Endothelial cell of umbilical vein (primary cell): ENCODE data around the gene PIRT. TPM values are rescaled to one million over a fixed set of nuclear protein-coding genes. Genes with fewer than 3 reads are reported as not detected.

Experiments
- BruUV-seq: library from RNA; stranded (reverse); fragments of 400-500 nt; replicated peaks from 2 replicates; lab custom pipeline; 2021; lab: Mats Ljungman, UMichigan
- CTCF ChIA-PET: fragments of 300-600, 350-600 bp; sonication (Branson Sonifier 250); formaldehyde crosslinking; loops from one replicate; lab custom pipeline; 2021; ENCODE audit warnings: antibody characterized with exemption, inconsistent platforms; lab: Charles Lee
- POLR2A ChIA-PET: fragments of 300-600, 350-600 bp; sonication (Branson Sonifier 250); formaldehyde crosslinking; loops from one replicate; lab custom pipeline; 2021; ENCODE audit warnings: antibody characterized with exemption, inconsistent platforms; lab: Charles Lee
- DNase-seq: peaks from one replicate; pipeline ENCODE4 v3.0.0-alpha.2; 2011; ENCODE audit warnings: low read depth, low spot score
- FAIRE-seq: peaks from 2 replicates; lab custom pipeline; 2011; peaks lifted over from hg19 to GRCh38; lab: Jason Lieb, UNC
- H2AFZ ChIP-seq: 2 replicates; pipeline ENCODE4 v1.6.0; 2012; ENCODE audit warnings: low read depth, low read length, control low read depth, inconsistent platforms
- H3K27ac ChIP-seq: 2 replicates; pipeline ENCODE4 v1.5.1; 2011; ENCODE audit warnings: low read depth, mild to moderate bottlenecking, control low read depth, low read length, moderate library complexity; ENCODE audit not compliant: insufficient read depth
- H3K27me3 ChIP-seq, 2 experiments: 2 replicates each; pipeline versions ENCODE4 v1.6.0 to v1.6.1; 2011; ENCODE audit warnings: low read length in 2 of 2, mixed read lengths in 1 of 2; ENCODE audit not compliant: control insufficient read depth in 2 of 2, insufficient read depth in 2 of 2
- H3K36me3 ChIP-seq, 2 experiments: 2 replicates in 1 of 2; 3 replicates in 1 of 2; pipeline ENCODE4 v1.5.1; 2011; ENCODE audit warnings: low read length in 2 of 2, mild to moderate bottlenecking in 1 of 2, moderate library complexity in 1 of 2; ENCODE audit not compliant: control insufficient read depth in 2 of 2, insufficient read depth in 2 of 2; ENCODE audit errors: extremely low read depth in 1 of 2
- H3K4me1 ChIP-seq: 3 replicates; pipeline ENCODE4 v1.5.1; 2011; ENCODE audit warnings: mild to moderate bottlenecking, low read length; ENCODE audit not compliant: control insufficient read depth, insufficient read depth; ENCODE audit errors: extremely low read depth
- H3K4me2 ChIP-seq: 2 replicates; pipeline ENCODE4 v1.6.1; 2011; ENCODE audit warnings: low read length, control low read depth, mixed read lengths; ENCODE audit not compliant: insufficient read depth
- H3K4me3 ChIP-seq, 3 experiments: fragments of 200-600 bp in 1 of 3; sonication (generic), shearing (Covaris generic) in 1 of 3; replicated peaks in 1 of 3; 2 replicates each; pipeline ENCODE4 v1.5.1; 2011 to 2016; ENCODE audit warnings: control low read depth in 3 of 3, low read length in 3 of 3, mild to moderate bottlenecking in 2 of 3, inconsistent platforms in 1 of 3, low read depth in 1 of 3, moderate library complexity in 1 of 3; ENCODE audit not compliant: insufficient read depth in 1 of 3
- H3K79me2 ChIP-seq: 2 replicates; pipeline ENCODE4 v1.6.0; 2012; ENCODE audit warnings: low read length, inconsistent platforms; ENCODE audit not compliant: control insufficient read depth, insufficient read depth
- H3K9ac ChIP-seq: replicated peaks from 2 replicates; pipeline ENCODE3; 2011; ENCODE audit warnings: low read length, control low read depth; ENCODE audit not compliant: insufficient read depth; ENCODE audit errors: extremely low read depth
- H3K9me1 ChIP-seq: replicated peaks from 3 replicates; pipeline ENCODE4 v1.6.0; 2011; ENCODE audit warnings: mild to moderate bottlenecking, low read length; ENCODE audit not compliant: control insufficient read depth, insufficient read depth; ENCODE audit errors: extremely low read depth
- H3K9me3 ChIP-seq: replicated peaks from 2 replicates; pipeline ENCODE4 v1.5.1; 2012; ENCODE audit warnings: low read length, inconsistent platforms; ENCODE audit not compliant: control insufficient read depth, insufficient read depth
- H4K20me1 ChIP-seq: replicated peaks from 2 replicates; pipeline ENCODE3; 2011; ENCODE audit warnings: mild to moderate bottlenecking, low read length; ENCODE audit not compliant: control insufficient read depth, insufficient read depth; ENCODE audit errors: extremely low read depth
- CTCF ChIP-seq, 2 donors: IDR thresholded peaks; 1 replicate in 1 of 2; 2 replicates in 1 of 2; pipeline ENCODE4 v1.5.1; 2011; ENCODE audit warnings: low read length in 2 of 2, mild to moderate bottlenecking in 2 of 2, moderate library complexity in 2 of 2, control low read depth in 1 of 2, inconsistent platforms in 1 of 2, low read depth in 1 of 2; ENCODE audit not compliant: insufficient read depth in 1 of 2; ENCODE audit errors: extremely low read depth in 1 of 2
- EZH2 ChIP-seq: IDR thresholded peaks from 2 replicates; pipeline ENCODE4 v1.6.1; 2012; ENCODE audit warnings: borderline replicate concordance, low read depth, mild to moderate bottlenecking, moderate library complexity, low read length, inconsistent platforms; ENCODE audit not compliant: severe bottlenecking
- FOS ChIP-seq: IDR thresholded peaks from 2 replicates; pipeline ENCODE4 v1.6.1; 2011; ENCODE audit warnings: mild to moderate bottlenecking, low read length, moderate library complexity, borderline replicate concordance; ENCODE audit not compliant: insufficient read depth
- GATA2 ChIP-seq: IDR thresholded peaks from 2 replicates; pipeline ENCODE4 v1.7.0; 2011; ENCODE audit warnings: low read depth, mild to moderate bottlenecking, moderate library complexity, mixed read lengths, low read length; ENCODE audit not compliant: insufficient read length, insufficient read depth
- JUN ChIP-seq: IDR thresholded peaks from 2 replicates; pipeline ENCODE4 v1.6.1; 2011; ENCODE audit warnings: borderline replicate concordance, low read depth; ENCODE audit not compliant: insufficient read length, insufficient read depth
- MAX ChIP-seq: IDR thresholded peaks from 2 replicates; pipeline ENCODE4 v1.6.1; 2011; ENCODE audit not compliant: insufficient read depth, insufficient read length
- MYC ChIP-seq: IDR thresholded peaks from one replicate; pipeline ENCODE4 v1.6.1; 2011; ENCODE audit warnings: mild to moderate bottlenecking, low read depth, low read length
- POLR2A ChIP-seq: IDR thresholded peaks from 2 replicates; pipeline ENCODE4 v1.6.1; 2012; ENCODE audit warnings: low read depth, mild to moderate bottlenecking, control low read depth, low read length
- POLR2AphosphoS5 ChIP-seq: IDR thresholded peaks from 2 replicates; pipeline ENCODE4 v1.6.1; 2012; ENCODE audit warnings: low read depth, mild to moderate bottlenecking, control low read depth, low read length, moderate library complexity; ENCODE audit not compliant: insufficient read depth
- dilution Hi-C: fragments of 300-500 bp; cut with MboI; formaldehyde crosslinking; loops from one replicate; pipeline ENCODE4 v1.15.0; 2019; ENCODE audit warnings: low sequenced_read_pairs; ENCODE audit not compliant: extremely low pct_ligation_motif_present
- intact Hi-C: fragments of 100-400 bp; cut with micrococcal nuclease; formaldehyde crosslinking; loops from one replicate; pipeline ENCODE4 v1.10.0; 2022
- polyA plus RNA-seq, 4 experiments: library from polyadenylated mRNA; depleted of rRNA in 3 of 4; stranded (reverse) in 3 of 4; unstranded in 1 of 4; fragments of >200 nt; gene quantifications; 2 replicates each; pipeline versions ENCODE4 v1.2.1 to v1.2.3, GENCODE V29; 2011 to 2012; ENCODE audit warnings: missing spikeins in 1 of 4
- total RNA-seq: library from RNA; stranded (reverse); gene quantifications from 2 replicates; pipeline ENCODE4 v1.2.3, GENCODE V29; 2021

The PIRT gene
- total and polyA plus RNA-seq, 2 donors (not counting 3 experiments of a cell fraction or from before 2014, with no cell fraction given): not detected

- POLR2A ChIA-PET: no interaction called here
- FAIRE-seq (no peak), DNase-seq (no peak)
- H3K9me1 ChIP-seq: no peaks in the 10 kb centered on the region
- no peak overlapping the region for H2AFZ ChIP-seq
- no peaks in the 10 kb centered on the region for H3K4me1 ChIP-seq
- no peak overlapping the region for H3K4me2 ChIP-seq
- no peak overlapping the region for H3K27ac ChIP-seq
- intact Hi-C loops: no loop called here
- no peaks in the 10 kb centered on the region for H3K9me3 ChIP-seq
- no peaks in the 10 kb centered on the region for H3K79me2 ChIP-seq
- no peaks in the 10 kb centered on the region for H3K27me3 ChIP-seq
- no peaks in the 10 kb centered on the region for H4K20me1 ChIP-seq
- H3K9ac ChIP-seq: no peak overlapping the region
- TF ChIP-seq GATA2: no peak
- TF ChIP-seq JUN: no peak
- no peak for TF ChIP-seq POLR2A
- TF ChIP-seq EZH2: no peak
- no peak for TF ChIP-seq FOS
- no peak for TF ChIP-seq MYC
- no peak for TF ChIP-seq CTCF (IDR thresholded peaks at IDR 0.05; ENCODE audit: extremely low read depth in 1 of 2, insufficient read depth in 1 of 2, low read depth in 1 of 2, low read length in 2 of 2)
- TF ChIP-seq MAX: no peak
- TF ChIP-seq POLR2AphosphoS5: no peak
- CTCF ChIA-PET: no interaction called here
- H3K4me3 ChIP-seq: no peak overlapping the region
- BruUV-seq: no TSS peak
- dilution Hi-C loops: no loop called here
- no peaks in the 10 kb centered on the region for H3K36me3 ChIP-seq
These were observed 16.8 kb downstream of the PIRT start for GRCh38 chr17:10821054-10821453.
